HG02571 (cell line): ENCODE results near the gene ZNF570.

Source experiments
- ATAC-seq: cut with Tn5 transposase; IDR thresholded peaks from one replicate; pipeline ENCODE4 v1.9.1; 2021; ENCODE audit warnings: mild to moderate bottlenecking, moderate library complexity; ENCODE audit not compliant: unreplicated experiment

Gene ZNF570

DNA sequence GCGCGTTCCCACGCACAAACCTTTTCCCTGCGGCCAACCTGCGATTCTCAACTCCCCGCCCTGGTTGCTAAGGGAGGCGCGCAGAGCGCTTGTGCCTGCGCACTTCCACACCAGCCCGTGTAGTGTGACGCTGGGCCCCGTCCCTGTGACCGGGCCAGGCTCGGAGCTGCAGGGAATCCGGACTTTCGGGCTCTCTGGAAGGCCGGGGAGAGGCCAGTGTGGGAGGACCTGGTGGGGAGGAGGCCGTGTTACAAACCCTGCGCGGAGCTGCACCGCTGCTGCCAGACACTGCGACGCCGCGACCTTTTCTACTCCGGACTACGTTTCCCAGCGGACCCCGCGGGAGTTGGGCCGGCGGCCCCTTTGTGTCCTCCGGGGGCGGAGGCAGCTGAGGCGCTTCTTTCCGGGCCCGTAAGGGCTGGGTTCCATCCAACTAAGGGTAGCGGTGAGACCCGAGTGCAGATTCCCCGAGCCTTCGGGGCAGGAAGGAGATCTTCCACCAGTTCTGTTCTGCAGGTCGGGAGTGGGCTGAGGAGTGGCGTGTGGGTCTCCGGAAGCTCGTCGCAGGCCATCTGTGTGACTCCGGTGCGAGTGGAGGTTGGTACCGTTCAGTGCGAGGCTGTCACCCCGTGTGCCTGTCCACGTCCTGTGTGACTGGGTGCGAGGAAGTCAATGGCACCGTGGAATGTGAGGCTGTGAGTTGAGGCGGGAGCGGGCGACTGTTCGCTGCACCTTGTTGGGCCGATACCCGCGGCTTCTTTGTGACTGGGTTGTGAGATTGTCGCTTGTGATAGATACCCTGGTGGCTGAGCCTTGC is at the start of gene ZNF570:
TSS of gene ZNF570 (plus strand) at position 396 of the 817 bp plus-strand sequence. CDS start 999 bp downstream, outside the sequence.
- peak; percentile 50 for ATAC-seq

DNA sequence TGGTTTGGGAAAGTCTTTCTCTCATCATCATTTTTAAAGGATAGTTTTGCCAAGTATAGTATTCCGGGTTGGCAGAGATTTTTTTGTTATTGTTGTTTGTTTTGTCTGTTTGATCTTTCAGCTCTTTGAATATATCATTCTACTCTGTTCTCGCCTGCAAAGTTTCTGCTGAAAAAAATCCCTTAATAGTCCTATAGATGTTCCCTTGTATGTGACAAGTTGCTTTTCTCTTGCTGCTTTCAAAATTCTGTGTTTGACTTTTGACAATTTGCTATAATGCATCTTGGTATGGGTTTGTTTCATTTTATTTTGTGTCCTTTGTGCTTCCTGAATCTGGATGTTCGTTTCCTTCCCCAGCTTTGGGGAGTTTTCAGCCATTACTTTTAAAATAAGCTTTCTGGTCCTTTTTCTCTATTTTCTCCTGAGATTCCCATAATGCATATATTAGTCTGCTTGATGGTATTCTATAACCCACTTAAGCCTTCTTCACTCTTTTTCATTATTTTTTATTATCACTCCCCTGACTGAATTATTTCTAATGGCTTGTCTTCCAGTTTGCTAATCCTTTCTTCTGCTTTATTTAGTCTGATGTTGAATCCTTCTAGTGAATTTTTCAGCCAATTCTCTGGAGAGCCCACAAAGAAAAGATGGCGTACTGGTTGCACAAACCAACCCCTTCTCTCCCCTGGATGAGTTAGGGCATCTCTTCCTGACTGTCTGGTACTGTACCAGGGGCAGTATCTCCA is 16.5 kb upstream of the ZNF570 start:
- no peak for ATAC-seq

DNA sequence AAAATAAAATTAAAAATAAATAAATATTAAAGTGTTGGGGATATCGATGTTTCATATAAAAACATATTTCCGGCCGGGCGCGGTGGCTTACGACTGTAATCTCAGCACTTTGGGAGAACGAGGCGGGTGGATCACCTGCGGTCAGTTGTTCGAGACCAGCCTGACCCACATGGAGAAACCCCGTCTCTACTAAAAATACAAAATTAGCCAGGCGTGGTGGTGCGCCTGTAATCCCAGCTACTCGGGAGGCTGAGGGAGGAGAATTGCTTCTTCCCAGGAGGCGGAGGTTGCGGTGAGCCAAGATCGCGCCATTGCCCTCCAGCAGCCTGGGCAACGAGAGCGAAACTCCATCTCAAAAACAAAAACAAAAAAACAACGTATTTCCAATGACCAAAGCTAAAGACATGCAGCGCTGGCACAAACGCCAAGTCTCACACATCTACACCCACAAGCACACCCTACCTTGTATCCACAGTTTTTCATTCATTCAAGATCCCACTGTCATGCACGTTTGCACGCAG is 2.8 kb upstream of the ZNF570 start:
- no peak for ATAC-seq

DNA sequence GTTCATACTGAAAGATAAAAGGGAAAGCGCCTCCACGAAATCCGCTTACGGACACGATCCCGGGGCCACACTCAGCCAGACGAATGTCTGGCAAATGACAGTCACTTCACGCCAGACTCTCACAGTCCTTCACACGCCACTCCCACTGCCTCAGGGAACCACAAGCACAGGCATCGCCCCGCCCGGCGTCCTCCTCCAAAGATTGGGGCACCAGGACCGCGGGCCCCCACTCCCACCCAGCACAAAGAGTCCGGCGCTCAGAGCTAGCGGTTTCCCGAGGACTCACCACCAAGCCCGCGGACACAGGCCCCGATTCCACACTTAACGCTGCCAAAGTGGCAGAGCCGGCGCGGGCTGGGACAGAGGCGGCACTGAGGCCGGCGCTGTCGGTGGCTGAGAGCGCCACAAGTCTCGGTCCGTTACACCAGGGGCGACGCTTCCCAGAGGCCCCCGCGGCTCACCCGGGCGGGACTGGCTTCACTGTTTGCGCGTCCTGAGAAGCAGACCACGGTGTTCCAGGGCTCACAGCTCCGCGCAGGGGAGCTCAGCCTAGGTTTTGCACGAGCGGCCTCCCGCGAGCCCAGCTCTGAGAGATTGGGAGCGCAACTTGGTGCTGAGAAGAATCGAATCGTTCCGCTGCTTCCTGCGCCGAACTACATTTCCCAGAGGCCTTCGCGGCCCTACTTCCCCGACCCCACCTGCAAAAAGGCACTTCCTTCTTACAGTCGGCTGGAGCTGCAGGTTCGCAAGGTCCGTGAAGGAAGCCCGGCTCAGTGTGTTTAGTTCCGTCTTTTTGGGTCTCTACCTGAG is 2.2 kb upstream of the ZNF570 start, which contains the start of gene ZNF569:
TSS of gene ZNF569 (minus strand) at position 647 of the 810 bp plus-strand sequence. CDS start 22,523 bp downstream, outside the sequence.
- ATAC-seq = peak; percentile 61

DNA sequence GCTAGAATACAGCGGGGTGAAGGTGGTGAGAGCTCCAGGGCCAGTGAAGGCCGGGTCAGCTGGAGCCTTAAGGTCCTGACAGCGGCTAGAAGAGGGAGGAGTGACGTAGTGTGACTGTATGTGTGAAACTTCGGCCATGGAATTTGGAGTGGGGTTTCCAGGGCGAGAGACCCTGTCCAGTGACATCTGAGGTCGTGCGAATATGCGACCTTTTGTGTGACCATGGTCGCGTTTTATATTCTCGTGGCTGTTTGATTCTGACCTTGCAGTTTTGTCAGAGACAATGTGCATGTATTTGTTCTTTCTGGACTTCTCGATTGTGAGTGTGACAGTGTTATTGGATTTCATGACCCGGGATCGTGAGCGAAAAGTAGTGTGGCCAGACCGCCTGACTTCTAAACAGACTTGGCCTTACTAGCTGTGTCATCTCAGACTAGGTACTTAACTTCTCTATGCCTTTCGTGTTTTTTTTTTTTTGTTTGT is 1.5 kb upstream of the ZNF570 start:
- ATAC-seq = no peak

DNA sequence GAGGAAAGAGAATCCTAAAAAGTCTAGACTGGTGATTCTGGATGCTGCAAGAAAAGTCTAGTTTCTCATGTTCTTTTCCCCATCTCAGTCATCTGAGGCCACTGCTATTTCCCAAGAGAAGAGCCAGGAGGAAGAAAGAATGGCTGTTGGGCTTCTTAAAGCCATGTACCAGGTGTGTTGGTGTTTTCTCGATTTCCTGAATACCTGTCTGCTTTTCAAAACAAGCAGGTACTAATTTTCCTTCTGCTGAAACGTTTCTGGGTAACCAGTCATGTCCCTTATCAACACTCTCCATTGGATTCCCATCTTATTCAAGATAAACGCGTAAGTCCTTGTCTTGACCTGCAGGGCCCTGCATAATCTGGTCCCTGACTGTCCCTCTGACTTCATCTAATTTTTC is 1.1 kb downstream of the ZNF570 start:
- ATAC-seq = no peak

DNA sequence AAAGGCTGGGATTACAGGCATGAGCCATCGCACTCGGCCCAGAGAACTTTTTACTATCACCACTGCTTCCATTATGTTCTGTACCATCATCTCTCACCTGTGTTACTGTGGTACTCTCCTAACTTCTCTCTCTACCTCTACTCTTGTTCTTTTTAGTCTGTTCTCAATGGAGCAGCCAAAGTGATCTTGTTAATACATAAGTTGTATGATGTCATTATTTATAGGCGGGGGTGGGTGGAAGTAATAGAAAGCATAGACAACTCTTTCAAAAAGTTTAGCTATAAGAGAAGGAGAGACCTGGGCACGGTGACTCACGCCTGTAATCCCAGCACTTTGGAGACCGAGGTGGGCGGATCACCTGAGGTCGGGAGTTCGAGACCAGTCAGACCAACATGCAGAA is 3.0 kb downstream of the ZNF570 start:
- ATAC-seq = no peak

DNA sequence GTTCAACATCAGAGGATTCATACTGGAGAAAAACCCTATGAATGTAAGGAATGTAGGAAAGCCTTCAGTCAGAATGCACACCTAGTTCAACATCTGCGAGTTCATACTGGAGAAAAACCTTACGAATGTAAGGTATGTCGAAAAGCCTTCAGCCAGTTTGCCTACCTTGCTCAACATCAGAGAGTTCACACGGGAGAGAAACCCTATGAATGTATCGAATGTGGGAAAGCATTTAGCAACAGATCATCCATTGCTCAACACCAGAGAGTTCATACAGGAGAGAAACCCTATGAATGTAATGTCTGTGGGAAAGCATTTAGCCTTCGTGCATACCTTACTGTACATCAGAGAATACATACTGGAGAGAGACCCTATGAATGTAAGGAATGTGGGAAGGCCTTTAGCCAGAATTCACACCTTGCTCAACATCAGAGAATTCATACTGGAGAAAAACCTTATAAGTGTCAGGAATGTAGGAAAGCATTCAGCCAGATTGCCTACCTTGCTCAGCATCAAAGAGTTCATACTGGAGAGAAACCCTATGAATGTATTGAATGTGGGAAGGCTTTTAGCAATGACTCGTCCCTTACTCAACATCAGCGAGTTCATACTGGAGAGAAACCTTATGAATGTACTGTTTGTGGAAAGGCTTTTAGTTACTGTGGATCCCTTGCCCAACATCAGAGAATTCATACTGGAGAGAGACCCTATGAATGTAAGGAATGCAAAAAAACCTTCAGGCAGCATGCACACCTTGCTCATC is 15.4 kb downstream of the ZNF570 start:
- ATAC-seq = no peak

DNA sequence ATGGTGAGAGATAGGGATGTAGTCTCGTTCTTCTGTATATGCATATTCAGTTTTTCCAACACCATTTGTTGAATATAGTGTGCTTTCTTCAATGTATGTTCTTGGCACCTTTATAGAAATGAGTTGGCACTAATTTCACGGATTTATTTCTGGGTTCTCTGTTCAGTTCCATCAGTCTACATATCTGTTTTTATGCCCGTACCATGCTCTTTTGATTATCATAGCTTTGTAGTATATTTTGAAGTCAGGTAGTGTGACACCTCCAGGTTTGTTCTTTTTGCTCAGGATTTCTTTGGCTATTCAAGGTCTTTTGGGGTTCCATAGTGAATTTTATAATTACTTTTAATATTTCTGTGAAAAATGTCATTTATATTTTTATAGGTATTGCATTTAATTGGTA is 23.1 kb downstream of the ZNF570 start:
- no peak for ATAC-seq

DNA sequence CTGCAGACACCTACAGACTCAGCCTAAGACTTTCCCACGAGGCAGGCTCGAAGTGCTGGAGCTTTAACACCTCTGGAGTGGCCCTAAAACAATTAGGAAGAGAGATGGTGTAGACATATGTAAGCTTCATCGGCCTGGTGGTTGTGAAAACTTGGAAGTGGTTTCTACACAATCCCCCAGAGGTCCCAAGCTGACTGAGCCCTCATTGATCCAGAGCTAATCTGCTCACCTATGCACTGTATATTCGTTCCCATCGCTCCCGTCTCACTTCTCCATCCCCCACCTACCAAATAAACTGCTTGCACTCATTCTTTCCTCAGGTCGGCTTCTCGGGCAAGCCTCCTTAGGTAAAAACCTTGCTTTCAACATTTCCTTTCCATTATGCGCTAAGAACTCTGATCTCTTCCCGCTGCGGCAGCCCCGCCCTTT is 36.8 kb downstream of the ZNF570 start:
- ATAC-seq = no peak

DNA sequence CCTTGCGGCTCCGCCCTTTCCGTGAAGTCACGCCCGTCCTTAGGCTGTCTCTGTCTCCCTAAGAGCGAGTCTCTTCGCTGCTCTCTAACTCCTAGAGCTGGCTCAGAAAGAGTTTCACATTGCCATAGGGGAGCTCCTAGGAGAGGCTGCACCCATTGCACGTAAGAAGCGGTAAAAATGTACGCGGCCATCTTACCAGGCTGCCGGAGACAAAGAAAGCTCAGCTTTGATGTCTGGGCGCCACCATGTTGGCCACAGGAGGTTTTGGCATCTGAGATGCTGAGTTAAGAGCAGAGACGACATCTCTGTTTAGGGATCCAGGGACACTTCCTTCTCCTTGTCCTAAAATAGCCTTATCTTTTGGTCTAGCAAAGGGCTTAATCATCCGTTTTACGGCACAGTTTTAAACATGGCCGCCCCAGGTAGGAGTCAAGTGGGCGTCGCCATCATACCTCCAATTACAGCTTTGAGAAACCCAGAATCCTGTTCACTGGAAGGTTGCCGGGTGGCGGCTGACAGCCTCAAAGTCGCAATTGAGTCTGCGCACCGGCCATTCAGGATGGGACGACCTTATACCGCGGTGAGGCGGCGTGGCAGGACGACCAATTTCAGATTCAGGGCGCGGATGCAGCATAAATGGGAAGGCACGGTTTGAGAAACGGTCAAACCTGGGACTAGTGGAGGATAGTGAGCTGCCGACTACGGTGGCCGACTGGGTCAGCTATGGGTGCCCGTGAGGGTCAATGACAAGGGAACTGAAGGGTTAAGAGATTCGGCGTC is 37.4 kb downstream of the ZNF570 start, which contains the start of gene ZNF793:
TSS of gene ZNF793 (plus strand) at position 553 of the 780 bp plus-strand sequence. CDS start 16,501 bp downstream, outside the sequence.
- ATAC-seq = peak; percentile 61

DNA sequence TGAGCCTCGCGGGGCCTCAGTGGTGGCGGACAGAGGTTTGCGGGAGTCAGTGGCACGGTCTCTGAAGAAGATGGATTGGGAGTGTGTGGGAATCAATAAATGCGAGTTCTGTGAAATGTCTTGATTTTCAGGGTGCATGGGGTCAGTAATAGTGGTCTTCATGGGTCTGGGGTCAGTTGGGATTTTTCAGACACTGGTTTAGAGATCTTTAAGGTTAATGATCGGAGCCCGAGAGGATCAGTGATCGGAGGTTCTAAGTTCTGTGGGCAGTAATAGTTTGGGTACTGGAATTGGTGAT is 38.0 kb downstream of the ZNF570 start:
- ATAC-seq = no peak

DNA sequence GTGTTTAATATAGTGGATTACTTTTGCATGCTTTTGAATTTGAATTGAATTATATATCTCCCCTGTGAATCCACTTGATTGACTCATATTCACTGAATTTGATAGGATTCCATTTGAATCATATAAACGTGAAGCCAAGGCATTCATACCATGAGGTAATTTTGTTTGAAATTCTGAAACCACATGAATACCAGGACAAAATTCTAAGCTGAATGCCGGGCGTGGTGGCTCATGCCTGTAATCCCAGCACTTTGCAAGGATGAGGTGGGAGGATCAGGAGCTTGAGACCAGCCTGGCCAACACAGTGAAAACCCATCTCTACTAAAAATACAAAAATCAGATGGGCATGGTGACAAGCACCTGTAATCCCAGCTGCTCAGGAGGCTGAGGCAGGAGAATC is 42.0 kb downstream of the ZNF570 start:
- ATAC-seq = no peak

DNA sequence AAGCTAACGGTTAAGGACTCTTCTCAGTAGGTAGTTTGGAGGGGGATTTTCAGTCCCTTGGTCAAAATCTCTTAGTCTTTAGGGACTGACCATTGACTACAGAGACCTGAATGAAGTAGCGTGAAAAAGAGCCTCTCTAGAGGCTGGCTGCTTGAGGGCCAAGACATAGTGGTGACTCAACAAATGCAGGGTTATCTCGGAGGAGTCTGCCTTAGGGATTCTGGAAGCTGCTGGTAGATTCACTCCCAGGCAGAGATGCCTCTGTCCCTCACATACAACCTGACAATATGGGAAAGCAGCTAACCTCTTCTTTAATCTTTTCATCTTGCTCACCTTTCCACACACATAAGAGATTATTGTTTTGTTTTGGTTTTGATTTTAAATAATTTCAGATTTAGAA is 42.7 kb downstream of the ZNF570 start:
- no peak for ATAC-seq

DNA sequence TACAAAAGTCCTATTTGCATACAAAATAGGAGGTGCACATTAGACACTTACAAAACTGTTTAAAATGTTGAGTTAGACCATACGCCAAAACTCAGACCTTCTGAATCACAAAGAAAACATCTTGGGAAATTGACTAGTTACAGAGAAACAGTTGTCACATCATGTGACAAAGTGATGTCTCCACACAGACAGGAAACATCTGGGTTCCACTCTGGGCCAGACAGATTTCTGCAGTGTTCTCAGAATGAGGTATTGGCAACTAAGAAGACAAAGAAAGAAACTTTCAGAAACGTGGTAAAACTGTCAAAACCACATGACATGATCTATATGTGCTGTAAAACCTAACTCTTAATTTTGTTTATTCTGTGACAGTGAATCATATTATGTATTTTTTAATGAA is 44.2 kb downstream of the ZNF570 start:
- ATAC-seq = no peak

DNA sequence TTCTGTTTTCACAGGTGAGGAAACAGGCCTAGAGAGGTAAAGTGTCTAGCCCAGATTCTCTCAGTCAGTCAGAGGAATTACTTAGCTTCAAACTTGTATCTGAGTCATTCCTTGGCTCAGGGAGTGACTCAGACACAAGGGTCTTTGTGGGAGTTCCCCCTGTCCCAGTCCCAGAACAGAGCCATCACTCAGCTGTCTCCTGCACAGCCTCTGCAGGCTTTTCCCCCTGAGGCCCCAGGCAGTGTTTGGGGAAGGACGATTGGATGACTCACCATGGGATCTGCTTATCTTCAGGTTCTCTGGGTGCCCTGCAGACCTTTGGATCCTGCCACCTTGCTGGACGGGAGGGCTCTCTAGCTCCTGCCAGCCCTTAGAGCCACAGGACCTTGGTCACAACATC is 50.7 kb downstream of the ZNF570 start:
- ATAC-seq = no peak

DNA sequence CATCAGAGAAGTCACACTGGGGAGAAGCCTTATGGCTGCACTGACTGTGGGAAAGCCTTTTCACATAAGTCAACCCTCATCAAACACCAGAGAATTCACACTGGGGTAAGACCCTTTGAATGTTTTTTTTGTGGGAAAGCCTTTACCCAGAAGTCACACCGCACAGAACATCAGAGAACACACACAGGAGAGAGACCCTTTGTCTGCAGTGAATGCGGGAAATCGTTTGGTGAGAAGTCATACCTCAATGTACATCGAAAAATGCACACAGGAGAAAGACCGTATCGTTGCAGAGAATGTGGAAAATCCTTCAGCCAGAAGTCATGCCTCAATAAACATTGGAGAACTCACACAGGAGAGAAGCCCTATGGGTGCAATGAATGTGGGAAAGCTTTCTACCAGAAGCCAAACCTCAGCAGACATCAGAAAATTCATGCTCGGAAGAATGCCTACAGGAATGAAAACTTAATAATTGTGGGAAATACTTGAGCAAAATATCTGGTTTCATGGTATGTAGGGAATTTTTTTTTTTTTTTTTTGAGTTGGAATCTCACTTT is 68.3 kb downstream of the ZNF570 start:
- ATAC-seq = no peak
